ENCODE results near the gene CNGA4.
"Not testable (repeated sequence)": the region's sequence is repeated elsewhere in the genome, so short reads cannot be mapped to it uniquely, and the experiment has no call there.

The CNGA4 gene

GRCh38 chr11:6237761-6238302 is 1.1 kb upstream of the CNGA4 start:
- Mint-ChIP-seq H3K4me1 (ENCODE audit: low read depth) (peaks cover 20% of the 10 kb centered on the region), H3K36me3 (no peaks in the 10 kb centered on the region), H3K27me3 (no peaks in the 10 kb centered on the region), H3K4me3 (no peak overlapping the region), H3K27ac (no peak overlapping the region), H3K9me3 (ENCODE audit: low read depth) (no peaks in the 10 kb centered on the region)

- Mint-ChIP-seq H3K36me3 (no peaks in the 10 kb centered on the region), H3K27ac (no peak overlapping the region), H3K9me3 (ENCODE audit: low read depth) (no peaks in the 10 kb centered on the region), H3K27me3 (peaks cover 6% of the 10 kb centered on the region), H3K4me3 (no peak overlapping the region), H3K4me1 (ENCODE audit: low read depth) (peaks cover 3% of the 10 kb centered on the region)
These were observed 1.2 kb downstream of the CNGA4 start for GRCh38 chr11:6240139-6240538.

- Mint-ChIP-seq H3K27me3 (peaks cover 6% of the 10 kb centered on the region), H3K27ac (no peak overlapping the region), H3K4me1 (ENCODE audit: low read depth) (no peaks in the 10 kb centered on the region), H3K4me3 (no peak overlapping the region), H3K36me3 (no peaks in the 10 kb centered on the region), H3K9me3 (ENCODE audit: low read depth) (no peaks in the 10 kb centered on the region)
These were observed 1.9 kb downstream of the CNGA4 start for GRCh38 chr11:6240781-6241180.

- no peaks in the 10 kb centered on the region for H3K4me1 Mint-ChIP-seq (ENCODE audit: low read depth)
- no peak overlapping the region for H3K4me3 Mint-ChIP-seq
- H3K9me3 Mint-ChIP-seq (ENCODE audit: low read depth) = no peaks in the 10 kb centered on the region
- H3K27ac Mint-ChIP-seq = no peak overlapping the region
- H3K36me3 Mint-ChIP-seq = no peaks in the 10 kb centered on the region
- peaks cover 6% of the 10 kb centered on the region for H3K27me3 Mint-ChIP-seq
These were observed 2.4 kb downstream of the CNGA4 start for GRCh38 chr11:6241316-6241715.

GRCh38 chr11:6245536-6245935 is 6.6 kb downstream of the CNGA4 start:
- H3K27ac Mint-ChIP-seq = no peak overlapping the region
- H3K27me3 Mint-ChIP-seq = peaks cover 7% of the 10 kb centered on the region
- no peaks in the 10 kb centered on the region for H3K9me3 Mint-ChIP-seq (ENCODE audit: low read depth)
- no peak overlapping the region for H3K4me3 Mint-ChIP-seq
- H3K4me1 Mint-ChIP-seq (ENCODE audit: low read depth) = no peaks in the 10 kb centered on the region
- no peaks in the 10 kb centered on the region for H3K36me3 Mint-ChIP-seq

GRCh38 chr11:6248248-6248647 is 9.4 kb downstream of the CNGA4 start:
- Mint-ChIP-seq H3K27ac (no peak overlapping the region), H3K9me3 (ENCODE audit: low read depth) (no peaks in the 10 kb centered on the region), H3K4me3 (no peak overlapping the region), H3K4me1 (ENCODE audit: low read depth) (no peaks in the 10 kb centered on the region), H3K27me3 (peaks cover 7% of the 10 kb centered on the region), H3K36me3 (no peaks in the 10 kb centered on the region)

GRCh38 chr11:6248897-6249296 is 10.0 kb downstream of the CNGA4 start:
- not testable (repeated sequence) for H3K9me3 Mint-ChIP-seq (ENCODE audit: low read depth); H3K4me3 Mint-ChIP-seq; H3K27me3 Mint-ChIP-seq; H3K36me3 Mint-ChIP-seq; H3K27ac Mint-ChIP-seq; H3K4me1 Mint-ChIP-seq (ENCODE audit: low read depth)

- Mint-ChIP-seq H3K36me3 (no peaks in the 10 kb centered on the region), H3K4me1 (ENCODE audit: low read depth) (no peaks in the 10 kb centered on the region), H3K9me3 (ENCODE audit: low read depth) (no peaks in the 10 kb centered on the region), H3K4me3 (no peak overlapping the region), H3K27ac (no peak overlapping the region), H3K27me3 (peaks cover 1% of the 10 kb centered on the region)
These were observed 11.1 kb downstream of the CNGA4 start for GRCh38 chr11:6249770-6250555.

GRCh38 chr11:6251120-6251733 is 12.3 kb downstream of the CNGA4 start:
- Mint-ChIP-seq H3K27me3 (peaks cover 1% of the 10 kb centered on the region), H3K36me3 (no peaks in the 10 kb centered on the region), H3K27ac (no peak overlapping the region), H3K4me1 (ENCODE audit: low read depth) (no peaks in the 10 kb centered on the region), H3K9me3 (ENCODE audit: low read depth) (no peaks in the 10 kb centered on the region), H3K4me3 (no peak overlapping the region)

- H3K4me1 Mint-ChIP-seq (ENCODE audit: low read depth) = no peaks in the 10 kb centered on the region
- no peaks in the 10 kb centered on the region for H3K9me3 Mint-ChIP-seq (ENCODE audit: low read depth)
- no peaks in the 10 kb centered on the region for H3K36me3 Mint-ChIP-seq
- H3K27me3 Mint-ChIP-seq = peaks cover 1% of the 10 kb centered on the region
- H3K27ac Mint-ChIP-seq = no peak overlapping the region
- no peak overlapping the region for H3K4me3 Mint-ChIP-seq
These were observed 13.1 kb downstream of the CNGA4 start for GRCh38 chr11:6251990-6252473.

- Mint-ChIP-seq H3K4me1 (ENCODE audit: low read depth) (no peaks in the 10 kb centered on the region), H3K27ac (no peak overlapping the region), H3K36me3 (no peaks in the 10 kb centered on the region), H3K4me3 (no peak overlapping the region), H3K9me3 (ENCODE audit: low read depth) (no peaks in the 10 kb centered on the region), H3K27me3 (peaks cover 1% of the 10 kb centered on the region)
These were observed 14.3 kb downstream of the CNGA4 start for GRCh38 chr11:6253197-6253596.

GRCh38 chr11:6258141-6258540 is 19.3 kb downstream of the CNGA4 start:
- Mint-ChIP-seq H3K36me3 (no peaks in the 10 kb centered on the region), H3K4me1 (ENCODE audit: low read depth) (peaks cover 8% of the 10 kb centered on the region), H3K9me3 (ENCODE audit: low read depth) (no peaks in the 10 kb centered on the region), H3K27me3 (peaks cover 5% of the 10 kb centered on the region), H3K27ac (no peak overlapping the region), H3K4me3 (peak overlapping the region; percentile 76)

GRCh38 chr11:6258571-6259081 is 19.7 kb downstream of the CNGA4 start:
- Mint-ChIP-seq H3K4me3 (peak overlapping the region; percentile 76), H3K4me1 (ENCODE audit: low read depth) (peaks cover 8% of the 10 kb centered on the region), H3K27ac (no peak overlapping the region), H3K27me3 (peaks cover 5% of the 10 kb centered on the region), H3K9me3 (ENCODE audit: low read depth) (no peaks in the 10 kb centered on the region), H3K36me3 (no peaks in the 10 kb centered on the region)

- H3K9me3 Mint-ChIP-seq (ENCODE audit: low read depth) = no peaks in the 10 kb centered on the region
- no peaks in the 10 kb centered on the region for H3K36me3 Mint-ChIP-seq
- H3K4me1 Mint-ChIP-seq (ENCODE audit: low read depth) = peaks cover 8% of the 10 kb centered on the region
- H3K27me3 Mint-ChIP-seq = peaks cover 15% of the 10 kb centered on the region
- no peak overlapping the region for H3K27ac Mint-ChIP-seq
- no peak overlapping the region for H3K4me3 Mint-ChIP-seq
These were observed 21.4 kb downstream of the CNGA4 start for GRCh38 chr11:6260207-6260726.

- Mint-ChIP-seq H3K9me3 (ENCODE audit: low read depth) (no peaks in the 10 kb centered on the region), H3K4me1 (ENCODE audit: low read depth) (peaks cover 6% of the 10 kb centered on the region), H3K36me3 (no peaks in the 10 kb centered on the region), H3K4me3 (no peak overlapping the region), H3K27me3 (peaks cover 19% of the 10 kb centered on the region), H3K27ac (no peak overlapping the region)
These were observed 24.8 kb downstream of the CNGA4 start for GRCh38 chr11:6263662-6264061.
